HUES48 (cell line): ENCODE results near the gene TNS3.

Experiments used
- H3K27ac ChIP-seq: one replicate; pipeline ENCODE4 v1.7.0; 2013; ENCODE audit warnings: low read depth, low read length, inconsistent platforms
- H3K27me3 ChIP-seq: 2 replicates; pipeline ENCODE4 v1.6.1; 2013; ENCODE audit warnings: mild to moderate bottlenecking, low read length; ENCODE audit not compliant: control insufficient read depth, insufficient read depth
- H3K36me3 ChIP-seq: 2 replicates; pipeline ENCODE4 v1.6.1; 2013; ENCODE audit warnings: low read length; ENCODE audit not compliant: control insufficient read depth, insufficient read depth
- H3K4me1 ChIP-seq: 2 replicates; pipeline ENCODE4 v1.6.1; 2013; ENCODE audit warnings: mild to moderate bottlenecking, low read length; ENCODE audit not compliant: control insufficient read depth, insufficient read depth
- H3K4me3 ChIP-seq: 2 replicates; pipeline ENCODE4 v1.5.1; 2013; ENCODE audit warnings: mild to moderate bottlenecking, low read depth, low read length
- H3K9ac ChIP-seq: 2 replicates; pipeline ENCODE4 v1.6.1; 2013; ENCODE audit warnings: mild to moderate bottlenecking, low read depth, low read length, moderate library complexity
- H3K9me3 ChIP-seq: 2 replicates; pipeline ENCODE4 v1.6.1; 2013; ENCODE audit warnings: low read length; ENCODE audit not compliant: control insufficient read depth, insufficient read depth

TNS3 gene

DNA sequence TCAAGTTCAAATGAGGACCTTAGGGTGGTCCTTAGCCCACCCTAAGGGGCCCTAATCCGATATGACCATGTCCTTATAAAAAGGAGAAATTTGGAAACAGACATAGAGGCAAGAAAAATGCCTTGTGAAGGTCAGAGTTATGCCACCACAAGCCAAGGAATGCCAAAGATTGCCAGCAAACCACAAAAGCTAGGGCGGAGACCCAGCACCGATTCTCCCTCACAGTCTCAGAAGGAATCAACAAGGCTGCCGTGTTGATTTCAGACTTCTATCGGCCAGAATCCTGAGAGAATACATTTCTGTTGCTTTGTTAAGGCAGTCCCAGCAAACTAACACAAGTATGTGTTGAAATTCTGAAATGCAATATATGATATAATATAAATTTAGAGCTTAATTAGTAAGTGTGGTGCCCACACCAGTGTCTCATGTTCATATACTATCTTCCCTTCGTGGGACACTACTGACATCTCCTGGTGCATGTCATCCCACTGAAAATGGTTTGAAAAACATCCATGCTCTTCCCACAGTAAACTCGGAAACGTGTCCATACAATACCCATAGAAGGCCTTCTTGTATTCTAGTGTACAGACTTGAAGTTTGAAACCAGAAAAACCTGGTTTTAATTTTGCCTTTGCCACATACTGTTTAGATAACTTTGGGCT lies 349.0 kb downstream of the TNS3 start:
- Histone ChIP-seq H3K27me3 (no peaks in the 10 kb centered on the region), H3K4me3 (no peak overlapping the region), H3K9ac (no peak overlapping the region)

DNA sequence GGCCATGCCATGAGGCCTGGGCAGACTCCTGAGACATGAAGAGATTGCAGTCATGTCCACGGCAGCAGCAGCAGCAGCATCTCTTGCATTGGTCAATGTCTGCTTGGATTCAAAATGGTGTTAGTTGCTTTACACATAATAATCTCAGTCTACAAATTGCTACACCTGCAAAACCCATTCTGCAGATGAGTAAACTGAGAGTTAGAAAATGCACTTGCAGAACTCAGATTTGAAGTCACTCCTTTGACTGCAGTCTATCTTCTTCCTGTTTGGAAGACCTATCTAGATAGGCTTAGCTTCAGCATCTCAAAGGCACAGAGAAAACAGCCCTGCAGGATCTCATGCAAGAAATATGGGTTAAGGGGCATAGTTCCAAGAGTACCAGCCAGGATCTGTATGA lies 350.3 kb downstream of the TNS3 start:
- Histone ChIP-seq H3K36me3 (no peaks in the 10 kb centered on the region), H3K27ac (no peak overlapping the region), H3K4me3 (no peak overlapping the region), H3K4me1 (no peaks in the 10 kb centered on the region), H3K27me3 (no peaks in the 10 kb centered on the region), H3K9me3 (no peaks in the 10 kb centered on the region), H3K9ac (no peak overlapping the region)

More for the DNA sequence above, 349.0 kb downstream of the TNS3 start:
- Histone ChIP-seq H3K9me3 (no peaks in the 10 kb centered on the region), H3K36me3 (no peaks in the 10 kb centered on the region), H3K27ac (no peak overlapping the region), H3K4me1 (no peaks in the 10 kb centered on the region)

DNA sequence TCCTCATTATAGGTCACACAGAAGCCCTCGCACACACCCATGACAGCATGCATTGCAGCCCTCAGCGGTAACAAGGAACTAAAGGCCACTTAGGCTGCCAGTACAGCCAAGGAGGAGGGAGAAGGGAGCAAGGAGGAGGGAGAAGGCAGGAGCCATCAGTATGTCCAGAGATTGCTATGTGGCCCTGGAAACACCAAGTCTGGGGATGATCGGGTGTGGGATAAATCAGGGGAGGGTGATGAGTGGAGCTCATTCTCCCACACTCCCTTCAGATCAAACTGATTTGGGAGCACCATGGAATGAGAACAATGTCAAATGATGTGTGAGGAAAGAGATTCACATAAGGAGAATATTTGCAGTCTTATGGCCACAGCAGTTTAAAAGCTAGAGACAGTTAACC lies 350.9 kb downstream of the TNS3 start:
- Histone ChIP-seq H3K27me3 (no peaks in the 10 kb centered on the region), H3K4me1 (no peaks in the 10 kb centered on the region), H3K9me3 (no peaks in the 10 kb centered on the region), H3K36me3 (no peaks in the 10 kb centered on the region), H3K9ac (no peak overlapping the region), H3K27ac (no peak overlapping the region), H3K4me3 (no peak overlapping the region)

DNA sequence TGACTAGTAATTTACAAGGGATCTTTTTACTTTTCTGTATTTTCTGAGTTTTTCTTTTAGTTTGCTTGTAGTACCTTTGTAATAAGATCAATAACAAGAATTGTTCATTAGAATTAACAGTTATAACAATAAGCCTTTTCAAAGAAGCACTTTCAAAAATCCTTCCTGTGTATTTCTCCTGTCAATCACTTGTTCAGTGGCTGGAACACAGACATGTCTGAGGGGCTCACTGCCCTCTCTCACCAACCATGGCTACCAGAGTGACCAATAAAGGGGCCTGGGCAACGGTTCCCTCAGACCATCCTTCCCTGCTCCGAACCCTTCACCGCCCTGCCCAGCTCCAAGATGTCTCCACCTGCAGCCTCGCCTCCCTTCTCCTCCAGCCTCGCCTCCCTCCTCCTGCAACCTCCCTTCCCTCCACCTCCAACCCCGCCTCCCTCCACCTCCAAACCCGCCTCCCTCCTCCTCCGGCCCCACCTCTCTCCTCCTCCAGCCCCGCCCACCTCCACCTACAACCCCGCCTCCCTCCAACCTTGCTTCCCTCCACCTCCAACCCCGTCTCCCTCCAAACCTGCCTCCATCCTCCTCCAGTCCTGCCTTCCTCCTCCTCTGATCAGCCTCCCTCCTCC lies 353.4 kb downstream of the TNS3 start:
- no peak overlapping the region for H3K4me3 ChIP-seq
- H3K9ac ChIP-seq: no peak overlapping the region
- H3K4me1 ChIP-seq: no peaks in the 10 kb centered on the region
- H3K27me3 ChIP-seq: no peaks in the 10 kb centered on the region
- no peaks in the 10 kb centered on the region for H3K36me3 ChIP-seq
- H3K27ac ChIP-seq: no peak overlapping the region
- no peaks in the 10 kb centered on the region for H3K9me3 ChIP-seq

DNA sequence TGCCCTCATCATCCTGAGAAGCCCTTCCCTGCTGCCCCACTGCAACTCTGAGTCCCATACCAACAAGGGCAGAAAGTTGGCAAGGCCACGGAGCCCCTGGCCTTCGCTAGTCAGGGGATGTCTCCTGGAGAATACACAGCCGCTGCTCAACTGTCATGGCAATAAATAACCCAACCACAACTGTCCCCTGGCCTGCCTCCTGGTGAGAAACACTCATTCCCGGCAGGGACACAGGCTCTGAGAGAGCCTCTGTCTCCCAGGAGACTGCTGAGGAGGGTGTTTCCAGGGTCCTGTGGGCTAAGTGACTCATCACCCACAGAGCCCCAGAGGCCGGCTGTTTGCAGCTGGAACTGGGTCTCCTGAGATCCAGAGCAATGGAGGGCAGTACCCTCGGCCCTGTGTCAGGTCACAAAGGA lies 354.1 kb downstream of the TNS3 start:
- no peaks in the 10 kb centered on the region for H3K4me1 ChIP-seq

DNA sequence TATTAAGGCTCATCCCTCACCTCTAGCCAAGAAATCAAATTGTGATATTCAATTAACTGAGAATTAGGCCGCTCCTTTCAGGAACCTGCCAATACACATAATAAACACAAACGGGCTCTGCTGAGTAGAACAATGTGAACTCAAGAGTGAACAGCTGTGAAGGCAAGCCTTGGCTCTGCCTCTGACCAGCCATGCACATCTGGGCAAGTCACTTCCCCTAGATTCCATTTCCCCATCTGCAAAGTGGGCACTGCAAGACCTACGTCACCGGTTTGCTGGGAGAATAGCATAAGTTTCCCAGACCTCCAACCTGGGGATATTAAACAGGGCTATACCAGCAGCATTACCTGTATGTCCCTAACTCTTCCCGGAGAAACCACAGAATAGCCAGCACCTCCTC lies 355.2 kb downstream of the TNS3 start:
- no peak overlapping the region for H3K4me3 ChIP-seq
- H3K27ac ChIP-seq: no peak overlapping the region
- no peak overlapping the region for H3K9ac ChIP-seq
- no peaks in the 10 kb centered on the region for H3K36me3 ChIP-seq
- no peaks in the 10 kb centered on the region for H3K9me3 ChIP-seq
- no peaks in the 10 kb centered on the region for H3K4me1 ChIP-seq
- H3K27me3 ChIP-seq: no peaks in the 10 kb centered on the region

More for the DNA sequence above, 354.1 kb downstream of the TNS3 start:
- H3K9me3 ChIP-seq: no peaks in the 10 kb centered on the region
- no peaks in the 10 kb centered on the region for H3K36me3 ChIP-seq
- no peak overlapping the region for H3K4me3 ChIP-seq
- no peaks in the 10 kb centered on the region for H3K27me3 ChIP-seq
- H3K9ac ChIP-seq: no peak overlapping the region
- H3K27ac ChIP-seq: no peak overlapping the region

DNA sequence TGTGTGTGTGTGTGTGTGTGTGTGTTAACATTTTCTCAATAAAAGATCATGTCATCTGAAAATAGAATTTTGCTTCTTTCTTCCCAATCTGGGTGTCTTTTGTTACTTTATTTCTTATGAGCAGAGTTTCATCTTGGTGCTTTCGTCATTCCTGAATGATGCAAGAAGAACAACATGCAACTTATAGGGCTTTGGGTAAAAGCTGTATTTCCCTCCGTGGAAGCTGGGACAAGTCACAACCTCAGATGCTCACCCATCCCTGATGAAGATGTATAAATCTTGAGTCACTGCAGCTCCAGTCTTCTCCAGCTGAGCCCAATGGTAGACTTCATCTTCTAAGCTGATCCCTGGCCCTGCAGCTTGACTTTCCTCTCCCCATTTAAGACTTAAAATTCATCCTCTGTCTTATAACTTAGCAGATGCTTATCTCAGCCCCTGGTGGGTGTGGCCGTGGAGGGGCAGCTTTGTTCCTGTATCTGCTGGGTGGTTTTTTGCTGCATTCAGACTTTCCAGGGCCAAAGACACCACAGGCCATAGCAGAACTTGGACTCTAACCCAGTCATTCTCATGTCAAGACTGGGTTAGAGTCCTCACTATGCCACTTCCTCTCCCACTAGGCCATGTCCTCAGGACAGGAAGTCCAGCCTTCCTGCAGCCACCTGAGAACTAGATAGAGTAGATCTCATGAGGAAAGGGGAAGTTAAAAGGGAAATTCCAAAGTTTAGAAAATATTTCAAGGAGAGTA lies 356.4 kb downstream of the TNS3 start:
- no peaks in the 10 kb centered on the region for H3K9me3 ChIP-seq
- no peaks in the 10 kb centered on the region for H3K27me3 ChIP-seq
- H3K9ac ChIP-seq: no peak overlapping the region
- H3K4me3 ChIP-seq: no peak overlapping the region
- no peak overlapping the region for H3K27ac ChIP-seq
- no peaks in the 10 kb centered on the region for H3K4me1 ChIP-seq
- no peaks in the 10 kb centered on the region for H3K36me3 ChIP-seq
